Mucosa of rectum (tissue), 2 donors: ENCODE measurements around the gene CABYR.

ENCODE experiments used
- H3K27ac ChIP-seq, 2 donors: one replicate each; pipeline ENCODE4 v1.7.0; 2013; ENCODE audit warnings: inconsistent platforms in 2 of 2, low read depth in 2 of 2, low read length in 2 of 2
- H3K27me3 ChIP-seq, 2 donors: one replicate each; pipeline ENCODE4 v1.7.0; 2013; ENCODE audit warnings: low read length in 2 of 2; ENCODE audit not compliant: control insufficient read depth in 2 of 2, insufficient read depth in 2 of 2
- H3K36me3 ChIP-seq, 2 donors: one replicate each; pipeline ENCODE4 v1.7.0; 2013; ENCODE audit warnings: low read length in 2 of 2; ENCODE audit not compliant: control insufficient read depth in 2 of 2, insufficient read depth in 2 of 2
- H3K4me1 ChIP-seq, 2 donors: one replicate each; pipeline ENCODE4 v1.7.0; 2013; ENCODE audit warnings: low read length in 2 of 2, mild to moderate bottlenecking in 1 of 2; ENCODE audit not compliant: control insufficient read depth in 2 of 2, insufficient read depth in 2 of 2
- H3K4me3 ChIP-seq, 2 donors: one replicate each; pipeline ENCODE4 v1.7.0; 2013; ENCODE audit warnings: low read length in 2 of 2
- H3K9ac ChIP-seq, 2 donors: one replicate each; pipeline ENCODE4 v1.7.0; 2013; ENCODE audit warnings: low read length in 2 of 2, low read depth in 1 of 2, mild to moderate bottlenecking in 1 of 2
- H3K9me3 ChIP-seq, 2 donors: one replicate each; pipeline ENCODE4 v1.7.0; 2013; ENCODE audit warnings: low read length in 2 of 2; ENCODE audit not compliant: control insufficient read depth in 2 of 2
- donor health status: healthy.
- donor health status: Normal muscosa, but diverticular disease.

The CABYR gene

GRCh38 chr18:24161304-24161703 lies 22.4 kb downstream of the CABYR start:
- Histone ChIP-seq H3K36me3 (peaks cover 16 to 41% of the 10 kb centered on the region in 2 donors), H3K27ac (no peak overlapping the region), H3K4me1 (no peaks in the 10 kb centered on the region), H3K9ac (no peak overlapping the region), H3K27me3 (no peaks in the 10 kb centered on the region), H3K4me3 (no peak overlapping the region), H3K9me3 (no peaks in the 10 kb centered on the region)

DNA sequence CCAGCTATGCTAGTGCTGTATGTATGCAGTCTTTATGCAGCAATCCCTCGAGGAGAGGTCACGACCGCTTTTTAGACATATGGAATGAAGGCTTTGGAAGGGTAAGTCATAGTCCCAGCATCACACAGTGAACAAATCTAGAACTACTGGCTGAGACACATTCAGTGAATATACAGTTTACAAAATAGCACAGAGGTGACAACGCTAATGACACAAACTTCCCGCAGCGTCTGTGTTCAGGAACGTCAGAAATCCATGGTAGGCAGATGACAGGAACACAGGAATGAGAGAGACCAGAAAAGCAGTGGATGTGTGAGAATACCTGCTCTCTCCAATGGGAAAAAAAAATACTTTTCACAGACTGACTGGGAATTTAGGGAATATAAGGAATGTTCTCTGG lies 29.6 kb downstream of the CABYR start:
- no peaks in the 10 kb centered on the region for H3K9me3 ChIP-seq
- no peak overlapping the region for H3K27ac ChIP-seq
- H3K4me3 ChIP-seq = no peak overlapping the region
- no peaks in the 10 kb centered on the region for H3K27me3 ChIP-seq
- H3K9ac ChIP-seq = no peak overlapping the region
- H3K36me3 ChIP-seq = peaks cover 19 to 27% of the 10 kb centered on the region in 2 donors
- no peaks in the 10 kb centered on the region for H3K4me1 ChIP-seq

- Histone ChIP-seq H3K36me3 (peaks cover 13 to 19% of the 10 kb centered on the region in 2 donors), H3K27me3 (no peaks in the 10 kb centered on the region), H3K9ac (no peak overlapping the region), H3K4me3 (no peak overlapping the region), H3K9me3 (no peaks in the 10 kb centered on the region), H3K4me1 (no peaks in the 10 kb centered on the region), H3K27ac (no peak overlapping the region)
These were observed 31.5 kb downstream of the CABYR start for GRCh38 chr18:24170360-24170759.

- no peak overlapping the region for H3K27ac ChIP-seq
- H3K4me1 ChIP-seq = no peaks in the 10 kb centered on the region
- no peaks in the 10 kb centered on the region for H3K27me3 ChIP-seq
- no peak overlapping the region for H3K4me3 ChIP-seq
- no peaks in the 10 kb centered on the region for H3K9me3 ChIP-seq
- peaks cover 6 to 9% of the 10 kb centered on the region in 2 donors for H3K36me3 ChIP-seq
- no peak overlapping the region for H3K9ac ChIP-seq
These were observed 35.1 kb downstream of the CABYR start for GRCh38 chr18:24173997-24174396.

- Histone ChIP-seq H3K9me3 (no peaks in the 10 kb centered on the region), H3K27me3 (no peaks in the 10 kb centered on the region), H3K27ac (no peak overlapping the region), H3K36me3 (peaks cover 0 to 6% of the 10 kb centered on the region in 2 donors), H3K9ac (no peak overlapping the region), H3K4me3 (no peak overlapping the region), H3K4me1 (no peaks in the 10 kb centered on the region)
These were observed 38.0 kb downstream of the CABYR start for GRCh38 chr18:24176727-24177416.

DNA sequence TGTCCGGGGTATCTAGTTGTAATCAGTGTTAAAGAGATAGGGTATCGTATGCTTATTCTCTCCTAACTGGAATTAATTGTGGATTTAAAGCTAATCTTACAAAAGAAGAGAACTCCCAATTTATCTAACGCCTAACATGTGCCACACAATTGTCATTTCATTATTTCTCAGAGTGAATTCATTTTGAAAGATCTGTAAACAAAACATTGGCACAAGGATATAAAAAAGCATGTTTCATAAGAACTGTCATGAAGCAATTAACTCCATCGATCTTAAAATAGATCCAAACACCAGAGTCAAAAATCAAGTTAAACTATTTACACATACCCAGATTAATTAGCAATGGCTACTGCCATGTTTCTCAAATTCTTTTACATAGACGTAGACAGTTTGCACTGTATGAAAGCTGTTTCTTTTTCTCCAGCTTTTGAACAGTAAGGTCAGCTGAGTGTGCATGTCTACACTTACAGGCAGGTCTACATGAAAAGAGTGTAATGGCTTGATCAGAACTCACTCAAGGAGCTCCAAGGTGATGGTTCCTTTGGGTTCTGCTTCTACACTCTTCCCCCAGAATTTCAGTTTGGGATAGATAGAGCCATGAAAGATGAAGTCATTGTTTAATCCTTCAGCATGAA lies 38.8 kb downstream of the CABYR start:
- H3K9ac ChIP-seq = no peak overlapping the region
- H3K27me3 ChIP-seq = no peaks in the 10 kb centered on the region
- no peaks in the 10 kb centered on the region for H3K4me1 ChIP-seq
- no peak overlapping the region for H3K27ac ChIP-seq
- H3K9me3 ChIP-seq = no peaks in the 10 kb centered on the region
- H3K4me3 ChIP-seq = no peak overlapping the region
- H3K36me3 ChIP-seq = peaks cover 0 to 6% of the 10 kb centered on the region in 2 donors

GRCh38 chr18:24180048-24180447 lies 41.2 kb downstream of the CABYR start:
- Histone ChIP-seq H3K4me3 (no peak overlapping the region), H3K9me3 (no peaks in the 10 kb centered on the region), H3K9ac (no peak overlapping the region), H3K27ac (no peak overlapping the region), H3K36me3 (peaks cover 0 to 2% of the 10 kb centered on the region in 2 donors), H3K4me1 (no peaks in the 10 kb centered on the region), H3K27me3 (no peaks in the 10 kb centered on the region)

DNA sequence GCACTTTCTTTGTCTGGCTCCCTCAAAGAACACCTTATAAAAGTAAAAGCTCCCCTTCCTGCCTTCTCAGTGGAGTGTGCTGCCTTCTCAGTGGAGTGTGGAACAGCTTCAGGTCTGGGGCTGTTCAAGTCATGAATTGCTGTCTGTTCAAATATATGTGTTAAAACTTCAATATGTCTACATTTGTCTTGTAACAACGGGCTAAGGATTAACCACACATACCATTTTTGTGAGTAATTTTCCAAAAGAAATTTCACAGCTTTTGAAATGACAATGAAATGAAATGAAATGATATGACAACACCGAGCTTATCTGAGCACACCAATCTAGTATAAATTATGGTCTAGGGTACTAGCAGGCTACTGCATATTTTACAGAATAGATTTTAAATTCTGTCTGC lies 42.9 kb downstream of the CABYR start:
- no peak overlapping the region for H3K27ac ChIP-seq
- peaks cover 0 to 2% of the 10 kb centered on the region in 2 donors for H3K36me3 ChIP-seq

GRCh38 chr18:24185805-24186204 lies 46.9 kb downstream of the CABYR start:
- Histone ChIP-seq H3K36me3 (no peaks in the 10 kb centered on the region), H3K9ac (no peak overlapping the region), H3K27me3 (no peaks in the 10 kb centered on the region), H3K27ac (no peak overlapping the region), H3K4me3 (no peak overlapping the region), H3K4me1 (no peaks in the 10 kb centered on the region), H3K9me3 (no peaks in the 10 kb centered on the region)

More for the DNA sequence above, 42.9 kb downstream of the CABYR start:
- Histone ChIP-seq H3K27me3 (no peaks in the 10 kb centered on the region), H3K4me1 (no peaks in the 10 kb centered on the region), H3K9me3 (no peaks in the 10 kb centered on the region), H3K9ac (no peak overlapping the region), H3K4me3 (no peak overlapping the region)

GRCh38 chr18:24187049-24187448 lies 48.2 kb downstream of the CABYR start:
- Histone ChIP-seq H3K4me1 (no peaks in the 10 kb centered on the region), H3K27ac (no peak overlapping the region), H3K9me3 (no peaks in the 10 kb centered on the region), H3K36me3 (no peaks in the 10 kb centered on the region), H3K4me3 (no peak overlapping the region), H3K27me3 (no peaks in the 10 kb centered on the region), H3K9ac (no peak overlapping the region)
